CD4-positive, alpha-beta T cell treated with Interferon alpha-2 for 1 hour (primary cell): ENCODE measurements around the gene ITPRIPL1.
"Not testable (repeated sequence)": the region's sequence is repeated elsewhere in the genome, so short reads cannot be mapped to it uniquely, and the experiment has no call there.

Experiments used
- DNase-seq, 2 donors: peaks; one replicate each; pipeline ENCODE4 v3.0.0-alpha.2; 2020 to 2022

Gene ITPRIPL1

GRCh38 chr2:96325041-96325883, at the start of gene ITPRIPL1:
TSS of gene ITPRIPL1 (plus strand) at chr2:96325317. CDS start at chr2:96325840, 523 bp downstream.
- peak; percentile 5 to 43 for DNase-seq

GRCh38 chr2:96276787-96277499, 48.2 kb upstream of the ITPRIPL1 start:
- no peak for DNase-seq

DNA sequence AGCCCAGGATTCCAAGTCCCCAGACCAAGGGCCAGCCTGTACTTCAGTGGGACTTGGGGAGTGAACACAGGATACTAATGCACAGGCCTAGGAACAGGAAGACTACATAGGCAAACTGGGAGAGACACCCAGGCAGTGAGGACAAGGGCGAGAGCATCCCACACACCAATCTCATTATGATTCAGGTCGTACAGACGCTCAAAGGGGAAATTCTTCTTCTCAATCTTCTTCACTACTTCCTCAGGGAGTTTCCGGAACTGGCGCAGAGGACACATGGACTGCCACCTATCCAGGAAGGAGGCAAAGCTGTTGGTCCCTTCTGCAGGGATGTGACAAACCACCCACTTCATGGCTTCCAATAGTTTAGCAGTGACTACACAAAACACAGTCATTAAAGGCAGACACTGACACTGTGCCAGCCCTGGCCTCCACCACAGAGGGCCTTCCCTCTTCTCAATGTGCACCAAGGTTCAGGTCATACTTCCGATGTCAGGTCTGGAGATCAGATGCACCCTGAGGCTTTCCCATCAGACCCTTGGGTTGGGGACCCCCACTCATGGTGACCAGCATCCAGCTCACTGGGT, 37.8 kb upstream of the ITPRIPL1 start:
- no peak for DNase-seq

DNA sequence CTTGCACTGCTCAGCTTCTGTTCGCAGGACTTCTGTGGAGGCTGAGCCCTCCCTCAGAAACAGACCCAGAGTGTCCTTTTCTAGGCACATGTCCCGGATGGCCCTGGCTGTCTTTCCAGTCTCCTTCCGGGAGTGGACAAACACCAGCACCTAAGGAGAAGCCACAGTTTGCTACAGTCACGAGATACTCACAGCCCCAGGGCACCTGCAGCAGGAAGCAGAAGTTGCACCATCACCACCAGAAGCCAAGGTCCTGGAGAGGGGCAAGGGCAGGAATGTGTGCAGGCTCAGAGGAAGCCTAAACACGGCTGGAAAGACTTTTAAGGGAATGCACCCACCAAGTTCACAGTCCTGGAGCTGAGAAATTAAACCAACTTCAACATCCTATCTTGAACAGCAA, 33.4 kb upstream of the ITPRIPL1 start:
- DNase-seq = no peak

- DNase-seq = not testable (repeated sequence)
Observed at GRCh38 chr2:96294271-96294670, 30.8 kb upstream of the ITPRIPL1 start.

GRCh38 chr2:96296925-96297324, 28.2 kb upstream of the ITPRIPL1 start:
- no peak for DNase-seq

DNA sequence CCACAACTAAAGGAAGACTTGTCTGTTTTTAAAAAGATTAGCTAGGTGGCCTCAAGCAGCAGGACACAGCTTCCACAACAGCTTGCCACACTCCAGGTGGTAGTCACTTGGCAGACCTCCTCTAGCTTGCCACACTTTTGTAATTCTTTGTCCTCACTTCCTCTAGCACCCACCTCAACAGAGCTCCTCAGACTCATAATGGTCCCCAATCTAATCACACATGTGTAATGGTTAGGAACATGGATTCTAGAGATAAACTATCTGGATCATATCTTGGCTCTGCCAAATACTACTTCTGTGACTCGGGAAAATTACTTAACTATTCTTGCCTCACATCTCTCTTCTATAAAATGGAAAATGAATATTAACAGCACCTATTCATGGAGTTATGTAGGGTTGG, 23.3 kb upstream of the ITPRIPL1 start:
- DNase-seq = no peak

GRCh38 chr2:96304606-96305005, 20.5 kb upstream of the ITPRIPL1 start:
- DNase-seq = no peak

- peak; percentile 87 to 92 for DNase-seq
Observed at GRCh38 chr2:96305091-96305978, 19.8 kb upstream of the ITPRIPL1 start, which contains the start of gene SNRNP200. TSS of gene SNRNP200 (minus strand) at chr2:96305546. CDS start at chr2:96305437, 109 bp downstream.

GRCh38 chr2:96305979-96306308, 19.2 kb upstream of the ITPRIPL1 start:
- DNase-seq = no peak

DNA sequence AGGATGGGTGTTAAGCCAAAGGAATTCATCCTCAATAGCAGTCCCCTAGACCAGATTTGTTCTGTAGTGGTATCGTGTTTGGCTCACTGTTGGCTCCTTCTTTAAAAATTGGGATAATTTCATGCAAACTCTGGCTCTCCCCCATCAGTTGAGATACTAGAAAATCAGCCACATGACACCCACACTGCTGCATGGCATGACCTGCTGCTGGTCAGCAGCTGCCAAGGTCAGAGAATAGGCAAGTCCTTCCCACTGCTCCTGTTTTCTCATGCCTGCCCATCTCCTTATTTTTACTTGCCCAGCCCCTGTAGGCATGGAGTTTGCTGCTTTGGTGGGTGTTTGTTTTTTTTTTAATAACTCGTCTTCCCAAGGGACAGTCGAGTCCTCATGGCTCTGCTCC, 18.7 kb upstream of the ITPRIPL1 start:
- no peak for DNase-seq

DNA sequence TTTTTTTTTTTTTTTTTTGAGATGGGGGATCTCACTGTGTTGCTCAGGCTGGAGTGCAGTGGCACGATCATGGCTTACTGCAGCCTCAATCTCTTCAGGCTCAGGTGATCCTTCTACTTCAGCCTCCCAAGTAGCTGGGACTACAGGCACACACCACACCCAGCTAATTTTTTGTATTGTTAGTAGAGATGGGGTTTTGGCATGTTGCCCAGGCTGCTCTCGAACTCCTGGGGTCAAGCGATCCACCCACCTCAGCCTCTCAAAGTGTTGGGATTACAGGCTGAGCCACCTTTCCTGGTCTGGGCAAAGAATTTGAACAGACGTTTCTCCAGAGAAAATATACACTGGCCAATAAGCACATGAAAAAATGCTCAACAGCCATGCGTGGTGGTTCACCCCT, 16.9 kb upstream of the ITPRIPL1 start:
- DNase-seq = no peak

- no peak for DNase-seq
Observed at GRCh38 chr2:96315005-96315399, 10.1 kb upstream of the ITPRIPL1 start.

DNA sequence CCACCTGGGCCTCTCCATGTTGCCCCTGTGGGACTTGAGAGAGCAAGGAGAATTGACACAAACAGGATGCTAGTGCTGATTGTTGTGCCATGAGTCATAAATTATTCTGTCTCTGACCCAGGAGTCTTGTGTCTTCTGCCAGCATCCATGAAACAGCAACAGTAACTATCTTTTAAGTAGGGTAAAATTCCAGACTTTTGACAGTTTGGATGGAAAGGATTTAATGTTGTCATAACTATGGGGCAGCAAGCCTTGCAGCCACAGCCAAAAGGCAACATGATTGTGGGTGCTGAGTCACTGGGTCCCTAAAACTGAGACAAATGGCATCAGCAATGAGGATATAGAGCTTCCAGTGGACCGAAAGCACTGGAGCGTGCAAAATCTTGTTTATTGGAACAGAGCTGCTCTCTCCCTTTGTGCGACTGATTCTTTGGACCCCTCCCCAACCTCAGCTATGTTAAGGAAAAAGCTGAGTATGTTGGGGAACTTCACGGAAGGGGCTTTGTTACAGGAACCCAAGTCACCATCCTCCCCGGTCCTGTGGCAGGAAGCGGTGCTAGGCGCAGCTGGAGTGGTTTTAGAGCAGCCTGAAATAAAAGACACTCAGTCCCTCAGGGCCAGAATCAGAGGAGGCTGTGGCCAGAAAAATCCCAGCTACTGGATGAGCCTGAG, 9.6 kb upstream of the ITPRIPL1 start:
- DNase-seq = peak in 1 of 2 donors; percentile 39

DNA sequence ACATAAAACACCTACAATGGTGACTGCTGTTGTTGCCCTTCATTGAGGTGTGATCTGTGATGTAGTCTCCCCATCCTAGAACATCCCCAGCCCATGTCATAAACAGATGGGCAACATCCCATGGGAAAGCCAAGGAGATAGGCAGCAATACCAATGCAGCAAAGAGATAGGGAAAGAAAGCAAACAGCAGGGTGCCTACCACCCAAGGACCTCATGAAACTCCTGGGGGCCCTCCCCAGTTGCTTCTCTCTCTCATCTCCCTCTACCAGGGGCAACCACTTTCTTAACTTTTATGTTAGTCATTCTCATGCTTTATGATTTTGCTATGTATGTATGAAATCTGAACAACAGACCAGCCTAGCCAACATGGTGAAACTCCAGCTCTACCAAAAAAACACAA, 8.1 kb upstream of the ITPRIPL1 start:
- DNase-seq = no peak

DNA sequence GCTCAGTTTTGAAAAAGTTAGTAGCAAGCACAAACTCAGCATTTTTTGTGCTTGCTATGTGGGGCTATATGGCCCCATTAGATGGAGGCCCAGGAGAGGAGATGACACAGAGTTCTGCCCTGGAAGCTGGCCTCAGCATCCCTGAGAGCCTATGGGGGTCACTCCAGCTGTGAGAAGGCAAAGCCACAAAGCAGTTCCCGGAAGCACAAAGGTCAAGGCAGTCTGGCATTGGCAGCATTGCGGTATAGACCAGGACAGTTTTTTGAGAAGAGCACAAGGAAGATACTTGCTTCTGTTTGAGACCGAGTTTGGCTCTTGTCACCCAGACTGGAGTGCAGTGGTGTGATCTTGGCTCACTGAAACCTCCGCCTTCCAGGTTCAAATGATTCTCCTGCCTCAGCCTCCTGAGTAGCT, 7.5 kb upstream of the ITPRIPL1 start:
- no peak for DNase-seq

DNA sequence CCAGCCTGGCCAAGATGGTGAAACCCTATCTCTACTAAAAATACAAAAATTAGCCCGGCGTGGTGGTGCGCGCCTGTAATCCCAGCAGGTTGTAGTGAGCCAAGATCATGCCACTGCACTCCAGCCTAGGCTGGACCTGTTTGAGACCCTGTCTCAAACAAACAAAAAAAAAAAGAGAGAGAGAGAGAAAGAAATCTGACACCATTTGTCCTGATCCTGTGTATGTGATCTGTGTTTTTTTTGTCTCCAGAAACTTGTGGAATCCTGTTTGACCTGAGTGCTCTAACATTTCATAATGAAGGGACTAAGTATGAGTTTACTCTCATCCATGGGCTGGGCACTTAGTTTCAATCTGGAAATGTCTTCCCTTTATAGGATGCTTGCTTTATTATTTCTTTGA, 6.4 kb upstream of the ITPRIPL1 start:
- no peak for DNase-seq

- no peak for DNase-seq
Observed at GRCh38 chr2:96319396-96319795, 5.7 kb upstream of the ITPRIPL1 start.

- DNase-seq = no peak
Observed at GRCh38 chr2:96320326-96320725, 4.8 kb upstream of the ITPRIPL1 start.

DNA sequence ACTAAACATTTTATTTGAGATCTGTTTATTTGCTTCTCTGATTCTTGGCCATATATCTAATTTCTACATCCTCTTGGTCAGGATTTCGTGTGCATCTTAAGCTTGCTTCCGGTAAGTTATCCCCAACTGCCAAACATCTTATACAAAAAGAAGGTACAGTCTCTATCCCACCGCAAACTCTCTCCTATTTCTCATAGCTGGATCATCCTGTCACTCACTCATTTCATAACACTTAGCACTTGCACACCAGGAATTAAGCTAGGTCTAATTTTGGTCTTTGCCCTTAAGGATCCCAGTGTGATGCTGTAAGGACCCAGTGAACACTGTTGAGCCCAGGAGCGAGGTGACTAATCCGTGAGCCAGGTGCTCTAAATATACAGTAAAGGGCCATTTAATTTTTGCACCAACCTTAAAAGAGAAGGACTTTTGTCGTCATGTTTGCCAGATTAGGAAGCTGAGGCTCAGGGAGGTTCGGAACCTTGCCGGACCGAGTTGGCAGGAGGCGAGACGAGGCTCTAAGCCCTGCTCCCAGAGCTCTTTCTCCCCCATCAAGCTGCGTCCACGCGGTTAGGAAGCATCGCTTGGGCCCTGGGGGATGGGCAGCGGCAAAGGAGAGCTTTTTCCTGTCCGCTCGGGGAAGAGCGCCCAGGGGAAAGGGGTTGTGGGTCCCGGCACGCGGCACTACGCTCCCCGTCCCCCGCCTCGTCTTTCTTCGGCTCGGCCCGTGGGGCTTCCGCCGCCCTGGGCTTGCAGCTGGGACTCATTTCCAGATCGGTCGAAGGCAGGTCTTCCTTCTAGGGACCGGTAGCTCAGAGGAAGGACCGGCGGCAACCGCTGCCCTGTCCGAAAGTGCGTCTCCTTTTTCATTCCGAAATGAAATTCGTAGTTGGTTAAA, 4.1 kb upstream of the ITPRIPL1 start:
- DNase-seq = peak in 1 of 2 donors; percentile 34

DNA sequence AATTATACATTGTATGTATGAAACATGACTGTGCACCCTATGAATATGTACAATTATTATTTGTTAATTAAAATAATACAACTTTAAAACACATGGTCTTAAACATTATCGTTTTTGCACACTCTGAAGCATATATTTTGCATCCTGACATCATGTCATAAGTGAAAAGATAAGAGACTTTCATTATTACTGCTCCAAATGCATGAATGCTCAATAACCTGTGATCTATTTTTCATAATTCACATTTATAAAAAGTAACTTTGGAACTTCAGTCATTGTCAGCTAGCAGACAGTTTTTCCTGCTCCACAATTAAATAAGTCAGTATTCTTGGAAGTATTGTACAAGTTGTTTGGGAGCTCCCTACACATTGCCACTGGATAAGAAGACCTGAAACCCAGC, 1.3 kb upstream of the ITPRIPL1 start:
- DNase-seq = no peak
